ENCODE measurements around the gene GRK4. TPM values are rescaled to one million over a fixed set of nuclear protein-coding genes. Genes with fewer than 3 reads are reported as not detected.
A peak's percentile ranks its signal among the peaks of the same experiment; 100 is the strongest.
"Not testable (repeated sequence)": the region's sequence is repeated elsewhere in the genome, so short reads cannot be mapped to it uniquely, and the experiment has no call there.

Gene GRK4
- total RNA-seq, 1 donor from 2014 or later = 12.0 TPM

DNA sequence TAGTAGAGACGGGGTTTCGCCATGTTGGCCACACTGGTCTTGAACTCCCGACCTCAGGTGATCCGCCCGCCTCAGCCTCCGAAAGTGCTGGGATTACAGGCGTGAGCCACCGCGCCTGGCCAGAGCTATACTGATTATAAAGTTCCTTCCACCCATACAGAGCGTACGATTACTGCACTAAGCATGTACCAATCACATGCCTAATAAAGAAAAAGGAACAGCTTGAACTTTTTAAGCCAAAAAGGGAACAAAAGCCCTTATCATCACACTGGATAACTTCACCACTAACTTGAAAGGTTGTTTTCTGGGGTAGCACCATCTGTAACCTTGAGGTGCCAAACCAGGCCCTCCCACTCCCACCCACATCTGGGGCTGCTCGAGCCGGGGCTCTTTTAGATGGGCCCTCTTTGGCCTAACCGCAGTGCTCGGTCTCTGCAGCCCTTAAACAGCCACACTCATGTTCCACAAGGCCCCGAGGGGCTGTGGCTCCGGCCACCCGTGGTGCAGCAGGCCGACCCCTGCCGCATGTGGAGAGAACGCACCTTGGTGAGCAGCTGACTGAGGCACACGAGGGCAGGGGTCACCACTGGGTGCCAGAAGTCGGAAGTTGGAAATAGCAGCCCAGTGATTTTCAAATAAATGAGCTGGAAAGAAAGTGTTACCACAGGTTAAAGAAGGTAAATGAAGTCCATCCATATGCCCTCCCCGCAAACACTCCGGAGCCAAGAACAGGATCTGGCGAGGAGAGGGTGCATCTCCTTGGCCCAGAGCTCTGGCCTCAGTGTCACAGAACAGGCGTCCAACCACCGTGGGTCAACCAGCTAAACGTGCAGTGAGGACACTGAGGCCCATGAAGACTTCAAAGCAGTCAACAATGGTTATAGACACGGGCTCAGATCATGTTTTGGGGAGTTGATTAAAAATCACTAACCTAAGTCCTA lies 18.5 kb upstream of the GRK4 start:
- no peaks in the 10 kb centered on the region for H3K9me3 Mint-ChIP-seq (ENCODE audit: low read depth)

DNA sequence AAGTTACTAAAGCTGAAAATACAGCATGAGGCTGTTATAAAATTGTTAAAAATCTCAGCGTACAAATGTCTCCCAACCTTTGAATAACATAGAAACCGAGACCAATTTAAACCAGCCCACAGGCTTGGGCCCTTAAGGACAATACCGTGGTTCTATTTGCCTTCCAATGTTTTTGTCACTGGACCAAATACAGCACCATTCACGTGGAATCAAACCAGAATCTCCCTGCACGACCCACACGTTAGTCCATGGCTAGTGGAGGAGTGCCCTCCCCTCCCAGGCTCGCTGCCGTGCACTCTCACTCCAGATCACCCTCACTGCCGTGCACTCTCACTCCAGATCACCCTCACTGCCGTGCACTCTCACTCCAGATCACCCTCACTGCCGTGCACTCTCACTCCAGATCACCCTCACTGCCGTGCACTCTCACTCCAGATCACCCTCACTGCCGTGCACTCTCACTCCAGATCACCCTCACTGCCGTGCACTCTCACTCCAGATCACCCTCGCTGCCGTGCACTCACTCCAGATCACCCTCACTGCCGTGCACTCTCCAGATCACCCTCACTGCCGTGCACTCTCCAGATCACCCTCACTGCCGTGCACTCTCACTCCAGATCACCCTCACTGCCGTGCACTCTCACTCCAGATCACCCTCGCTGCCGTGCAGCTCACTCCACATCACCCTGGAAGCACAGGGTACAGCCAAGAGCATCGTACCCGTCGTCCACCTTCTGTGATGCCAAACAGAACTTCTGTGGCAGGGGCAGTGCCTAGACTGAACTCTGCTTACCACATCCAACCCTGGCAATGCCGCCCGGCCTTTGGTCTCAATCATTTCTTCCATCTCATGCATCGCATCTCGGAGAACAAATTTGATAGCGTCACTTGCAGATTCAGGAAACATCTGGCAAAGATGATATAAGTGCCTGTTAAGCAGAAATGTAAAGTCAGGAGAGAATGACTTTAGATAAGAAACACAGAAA lies 17.5 kb upstream of the GRK4 start:
- not testable (repeated sequence) for H3K27me3 Mint-ChIP-seq (ENCODE audit: low read depth); H3K4me1 Mint-ChIP-seq (ENCODE audit: low read depth); H3K9me3 Mint-ChIP-seq (ENCODE audit: low read depth); DNase-seq (ENCODE audit: low spot score); H3K4me3 Mint-ChIP-seq (ENCODE audit: unreplicated experiment); H3K27ac Mint-ChIP-seq (ENCODE audit: unreplicated experiment)
- peaks cover 39% of the 10 kb centered on the region for H3K36me3 Mint-ChIP-seq (ENCODE audit: low read depth)

More for the DNA sequence above, 18.5 kb upstream of the GRK4 start:
- H3K4me1 Mint-ChIP-seq (ENCODE audit: low read depth) = no peaks in the 10 kb centered on the region
- H3K36me3 Mint-ChIP-seq (ENCODE audit: low read depth) = peaks cover 39% of the 10 kb centered on the region
- TF ChIP-seq, protein P1, sequence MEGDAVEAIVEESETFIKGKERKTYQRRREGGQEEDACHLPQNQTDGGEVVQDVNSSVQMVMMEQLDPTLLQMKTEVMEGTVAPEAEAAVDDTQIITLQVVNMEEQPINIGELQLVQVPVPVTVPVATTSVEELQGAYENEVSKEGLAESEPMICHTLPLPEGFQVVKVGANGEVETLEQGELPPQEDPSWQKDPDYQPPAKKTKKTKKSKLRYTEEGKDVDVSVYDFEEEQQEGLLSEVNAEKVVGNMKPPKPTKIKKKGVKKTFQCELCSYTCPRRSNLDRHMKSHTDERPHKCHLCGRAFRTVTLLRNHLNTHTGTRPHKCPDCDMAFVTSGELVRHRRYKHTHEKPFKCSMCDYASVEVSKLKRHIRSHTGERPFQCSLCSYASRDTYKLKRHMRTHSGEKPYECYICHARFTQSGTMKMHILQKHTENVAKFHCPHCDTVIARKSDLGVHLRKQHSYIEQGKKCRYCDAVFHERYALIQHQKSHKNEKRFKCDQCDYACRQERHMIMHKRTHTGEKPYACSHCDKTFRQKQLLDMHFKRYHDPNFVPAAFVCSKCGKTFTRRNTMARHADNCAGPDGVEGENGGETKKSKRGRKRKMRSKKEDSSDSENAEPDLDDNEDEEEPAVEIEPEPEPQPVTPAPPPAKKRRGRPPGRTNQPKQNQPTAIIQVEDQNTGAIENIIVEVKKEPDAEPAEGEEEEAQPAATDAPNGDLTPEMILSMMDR (IDR thresholded peaks at IDR 0.05) = no peak
- H3K27ac Mint-ChIP-seq (ENCODE audit: unreplicated experiment) = no peak overlapping the region
- no peak for DNase-seq (ENCODE audit: low spot score)
- H3K27me3 Mint-ChIP-seq (ENCODE audit: low read depth) = no peaks in the 10 kb centered on the region
- H3K4me3 Mint-ChIP-seq (ENCODE audit: unreplicated experiment) = no peak overlapping the region

DNA sequence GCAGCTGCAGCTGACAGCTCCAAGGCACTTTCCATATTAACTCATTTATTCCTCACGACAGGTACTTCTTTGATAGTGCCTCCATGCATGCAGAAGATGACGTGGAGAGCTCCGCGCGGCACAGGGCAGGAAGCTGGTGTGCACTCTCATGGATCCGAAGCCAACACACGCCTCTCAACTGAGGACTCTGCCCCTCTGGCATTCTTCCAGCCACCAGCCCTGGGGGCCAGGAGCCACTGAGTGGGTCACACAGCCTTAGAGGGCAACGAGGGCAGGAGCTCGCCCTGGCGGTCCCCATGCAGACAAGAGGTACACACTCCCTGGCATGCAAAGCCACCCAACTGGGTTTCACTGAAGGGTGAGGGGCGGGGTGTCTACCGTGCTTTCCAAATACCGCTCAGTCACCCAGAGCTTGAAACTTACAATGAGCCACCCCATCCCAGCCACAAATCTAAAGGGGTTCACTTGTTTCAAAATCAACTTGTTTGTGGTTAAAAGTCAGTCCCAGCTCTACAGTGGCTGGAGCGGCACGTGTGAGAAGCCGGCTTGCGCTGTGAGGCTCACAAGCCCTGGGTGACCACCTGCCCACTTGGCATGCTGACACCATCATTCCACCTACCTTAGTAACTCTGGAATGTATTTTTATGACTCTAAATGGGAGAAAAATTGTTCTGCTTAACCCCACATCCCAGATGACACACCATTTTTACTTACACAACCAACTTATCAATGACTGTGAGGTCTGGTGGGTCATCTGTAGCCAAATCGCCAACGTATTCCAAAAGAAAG lies 16.4 kb upstream of the GRK4 start:
- DNase-seq (ENCODE audit: low spot score) = no peak
- Mint-ChIP-seq H3K4me1 (ENCODE audit: low read depth) (no peaks in the 10 kb centered on the region), H3K9me3 (ENCODE audit: low read depth) (no peaks in the 10 kb centered on the region), H3K27me3 (ENCODE audit: low read depth) (no peaks in the 10 kb centered on the region), H3K27ac (ENCODE audit: unreplicated experiment) (no peak overlapping the region), H3K4me3 (ENCODE audit: unreplicated experiment) (no peak overlapping the region), H3K36me3 (ENCODE audit: low read depth) (peaks cover 45% of the 10 kb centered on the region)
- TF ChIP-seq, protein P1 (IDR thresholded peaks at IDR 0.05) = no peak

DNA sequence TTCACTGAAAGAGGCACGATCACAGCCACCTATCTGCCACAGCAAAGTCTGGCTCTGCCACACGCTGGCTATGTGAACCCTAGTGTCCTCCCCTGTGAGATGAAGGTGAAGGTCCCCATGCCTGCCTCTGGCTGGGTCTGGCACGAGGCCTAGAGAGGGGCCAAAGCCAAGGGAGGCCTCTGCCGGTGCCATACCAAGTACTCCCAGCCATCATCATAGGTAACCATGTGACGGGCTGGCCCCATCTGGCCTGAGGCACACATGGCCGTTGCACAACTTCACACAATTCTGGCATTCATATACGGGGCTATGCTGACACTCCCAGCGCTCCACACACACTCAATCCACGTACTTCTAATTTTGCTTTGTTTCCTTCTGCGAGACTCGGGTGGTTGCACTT lies 15.4 kb upstream of the GRK4 start:
- Mint-ChIP-seq H3K4me3 (ENCODE audit: unreplicated experiment) (no peak overlapping the region), H3K27ac (ENCODE audit: unreplicated experiment) (no peak overlapping the region), H3K9me3 (ENCODE audit: low read depth) (no peaks in the 10 kb centered on the region), H3K36me3 (ENCODE audit: low read depth) (peaks cover 52% of the 10 kb centered on the region), H3K27me3 (ENCODE audit: low read depth) (no peaks in the 10 kb centered on the region), H3K4me1 (ENCODE audit: low read depth) (no peaks in the 10 kb centered on the region)
- DNase-seq (ENCODE audit: low spot score) = no peak
- TF ChIP-seq, protein P1 (IDR thresholded peaks at IDR 0.05) = no peak

DNA sequence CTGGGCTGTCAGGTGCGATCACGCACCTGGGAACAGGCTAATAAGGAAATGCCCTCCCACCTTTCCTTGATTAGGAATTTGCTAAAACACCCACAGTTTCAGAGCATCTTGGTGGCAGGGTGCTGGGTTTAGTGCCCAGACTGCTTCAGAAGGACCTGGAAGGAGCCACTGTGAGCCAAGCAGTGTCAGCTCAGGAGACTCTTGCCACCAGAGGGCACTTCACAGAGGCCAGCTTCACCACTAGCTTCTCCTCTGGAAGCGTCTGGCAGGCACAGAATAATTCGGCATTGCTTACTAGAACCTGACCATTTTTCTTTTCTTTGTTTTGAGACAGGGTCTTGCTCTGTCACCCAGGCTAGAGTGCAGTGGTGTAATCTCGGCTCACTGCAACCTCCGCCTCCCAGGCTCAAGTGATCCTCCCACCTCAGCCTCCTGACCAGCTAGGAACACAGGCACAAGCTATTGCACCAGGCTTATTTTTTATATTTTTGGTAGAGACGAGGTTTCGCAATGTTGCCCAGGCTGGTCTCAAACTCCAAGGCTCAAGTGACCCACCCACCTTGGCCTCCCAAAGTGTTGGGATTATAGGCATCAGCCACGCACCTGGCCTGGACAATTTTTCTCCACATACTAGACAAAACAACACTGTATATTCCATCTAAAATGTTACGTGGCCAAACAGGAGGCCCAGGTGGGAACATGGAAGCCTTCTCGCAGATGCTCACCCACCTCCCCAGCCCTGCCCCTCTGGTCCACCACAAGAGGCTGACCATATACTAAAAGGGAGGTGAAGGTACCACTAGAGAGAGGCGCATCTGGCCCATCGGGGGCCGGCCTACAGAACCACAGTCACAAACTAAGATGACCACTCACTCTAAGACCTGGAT lies 14.2 kb upstream of the GRK4 start:
- H3K4me3 Mint-ChIP-seq (ENCODE audit: unreplicated experiment) = no peak overlapping the region
- DNase-seq (ENCODE audit: low spot score) = peak; percentile 58
- TF ChIP-seq, protein P1 (IDR thresholded peaks at IDR 0.05) = peak; percentile 77
- H3K27ac Mint-ChIP-seq (ENCODE audit: unreplicated experiment) = no peak overlapping the region
- peaks cover 52% of the 10 kb centered on the region for H3K36me3 Mint-ChIP-seq (ENCODE audit: low read depth)
- H3K27me3 Mint-ChIP-seq (ENCODE audit: low read depth) = no peaks in the 10 kb centered on the region
- no peaks in the 10 kb centered on the region for H3K9me3 Mint-ChIP-seq (ENCODE audit: low read depth)
- no peaks in the 10 kb centered on the region for H3K4me1 Mint-ChIP-seq (ENCODE audit: low read depth)
